ENCODE results near the gene ACOT6. TPM values are rescaled to one million over a fixed set of nuclear protein-coding genes. Genes with fewer than 3 reads are reported as not detected.
A peak's percentile ranks its signal among the peaks of the same experiment; 100 is the strongest.

ACOT6 gene
- polyA plus RNA-seq, 1 experiment: not detected

DNA sequence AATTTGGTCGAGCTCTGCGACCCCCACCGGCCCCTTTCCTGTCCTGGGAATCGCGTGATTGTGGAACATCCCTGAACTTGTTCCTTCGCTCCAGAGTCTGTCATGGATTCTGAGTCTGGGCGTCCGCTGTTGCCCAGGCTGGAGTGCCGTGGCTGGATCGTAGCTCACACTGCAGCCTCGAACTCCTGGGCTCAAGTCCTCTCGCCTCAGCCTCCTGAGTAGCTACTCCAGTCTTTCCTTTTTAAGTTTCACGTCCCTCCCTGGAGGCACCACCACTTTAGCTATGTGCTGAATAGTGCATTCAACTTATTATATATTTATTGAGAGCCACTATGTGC is 698 bp downstream of the ACOT6 start:
- DNase-seq (ENCODE audit: low read depth, low spot score): no peak
- TF ChIP-seq, protein P1, sequence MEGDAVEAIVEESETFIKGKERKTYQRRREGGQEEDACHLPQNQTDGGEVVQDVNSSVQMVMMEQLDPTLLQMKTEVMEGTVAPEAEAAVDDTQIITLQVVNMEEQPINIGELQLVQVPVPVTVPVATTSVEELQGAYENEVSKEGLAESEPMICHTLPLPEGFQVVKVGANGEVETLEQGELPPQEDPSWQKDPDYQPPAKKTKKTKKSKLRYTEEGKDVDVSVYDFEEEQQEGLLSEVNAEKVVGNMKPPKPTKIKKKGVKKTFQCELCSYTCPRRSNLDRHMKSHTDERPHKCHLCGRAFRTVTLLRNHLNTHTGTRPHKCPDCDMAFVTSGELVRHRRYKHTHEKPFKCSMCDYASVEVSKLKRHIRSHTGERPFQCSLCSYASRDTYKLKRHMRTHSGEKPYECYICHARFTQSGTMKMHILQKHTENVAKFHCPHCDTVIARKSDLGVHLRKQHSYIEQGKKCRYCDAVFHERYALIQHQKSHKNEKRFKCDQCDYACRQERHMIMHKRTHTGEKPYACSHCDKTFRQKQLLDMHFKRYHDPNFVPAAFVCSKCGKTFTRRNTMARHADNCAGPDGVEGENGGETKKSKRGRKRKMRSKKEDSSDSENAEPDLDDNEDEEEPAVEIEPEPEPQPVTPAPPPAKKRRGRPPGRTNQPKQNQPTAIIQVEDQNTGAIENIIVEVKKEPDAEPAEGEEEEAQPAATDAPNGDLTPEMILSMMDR (IDR thresholded peaks at IDR 0.05; ENCODE audit: low read depth, low read length): no peak
- POLR2A ChIA-PET: interaction anchor here (0.6 to 1.3 kb wide), 4 partner anchors 13 to 122 kb away, joined by 3 to 11 read pairs (median 4); partner anchors contain the start of genes ACOT2 and RIOX1
- H3K27ac ChIP-seq (ENCODE audit: low read depth, low read length): no peak overlapping the region
- CTCF ChIA-PET: interaction anchor here (0.6 to 2.1 kb wide), 3 partner anchors 20 to 104 kb away, joined by 3 to 8 read pairs (median 4); no protein-coding TSS in a partner anchor
- H3K27me3 ChIP-seq (ENCODE audit: control insufficient read depth, insufficient read depth, low read length): no peaks in the 10 kb centered on the region
- peak overlapping the region; percentile 66 for H3K4me3 ChIP-seq (ENCODE audit: low read depth, low read length)
- peaks cover 3% of the 10 kb centered on the region; the same call in 1 of the 2 replicates for H3K9me3 ChIP-seq (ENCODE audit: control insufficient read depth, insufficient read depth, low read length)

DNA sequence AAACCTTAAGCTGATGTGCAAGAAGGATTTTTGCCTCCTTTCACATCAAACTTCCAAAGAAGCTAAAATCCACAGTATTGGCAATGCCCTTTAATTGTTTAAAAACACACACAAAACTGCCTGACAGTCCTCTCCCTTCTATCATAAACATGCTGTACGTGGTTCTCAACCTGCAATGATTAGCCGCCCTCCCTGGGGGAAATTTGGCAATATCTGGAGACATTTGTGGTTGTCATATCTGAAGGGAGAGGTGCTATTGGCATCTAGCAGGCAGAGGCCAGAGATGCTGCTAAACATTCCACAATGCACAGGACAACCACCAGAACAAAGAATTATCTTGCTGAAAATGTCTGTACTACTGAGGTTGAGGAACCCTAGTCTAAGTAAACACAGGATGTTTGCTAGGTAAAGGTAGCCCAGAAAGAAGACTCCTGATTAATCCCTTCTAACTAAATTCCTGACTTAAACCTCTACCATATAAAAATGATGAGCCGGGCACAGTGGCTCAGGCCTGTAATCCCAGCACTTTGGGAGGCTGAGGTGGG is 1.2 kb downstream of the ACOT6 start:
- peaks cover 3% of the 10 kb centered on the region; the same call in 1 of the 2 replicates for H3K9me3 ChIP-seq (ENCODE audit: control insufficient read depth, insufficient read depth, low read length)
- ChIA-PET CTCF (interaction anchor here (1.0 to 2.1 kb wide), 3 partner anchors 19 to 104 kb away, joined by 4 to 8 read pairs (median 5); no protein-coding TSS in a partner anchor), POLR2A (interaction anchor here (1.2 to 1.3 kb wide), 3 partner anchors 13 to 123 kb away, joined by 3 to 11 read pairs (median 5); partner anchors contain the start of genes ACOT2 and RIOX1)
- no peak overlapping the region for H3K27ac ChIP-seq (ENCODE audit: low read depth, low read length)
- no peak overlapping the region for H3K4me3 ChIP-seq (ENCODE audit: low read depth, low read length)
- no peak for DNase-seq (ENCODE audit: low read depth, low spot score)
- TF ChIP-seq, protein P1 (IDR thresholded peaks at IDR 0.05; ENCODE audit: low read depth, low read length): no peak
- no peaks in the 10 kb centered on the region for H3K27me3 ChIP-seq (ENCODE audit: control insufficient read depth, insufficient read depth, low read length)

DNA sequence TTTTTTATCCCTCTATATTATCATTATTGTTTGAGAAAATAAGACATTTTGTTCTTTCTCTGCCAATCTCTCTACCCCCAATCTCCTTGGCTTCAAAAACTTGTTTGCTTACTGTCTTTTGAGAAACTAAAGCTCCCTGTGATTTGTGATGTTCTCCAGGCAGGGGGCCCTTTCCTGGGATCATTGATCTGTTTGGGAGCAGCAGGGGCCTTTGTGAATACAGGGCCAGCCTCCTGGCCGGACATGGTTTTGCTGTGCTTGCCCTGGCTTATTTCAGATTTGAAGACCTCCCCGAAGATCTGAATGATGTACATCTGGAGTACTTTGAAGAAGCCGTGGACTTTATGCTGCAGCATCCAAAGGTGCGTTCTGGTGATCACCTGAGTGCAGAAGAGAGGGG is 4.5 kb downstream of the ACOT6 start:
- Histone ChIP-seq H3K27ac (ENCODE audit: low read depth, low read length) (no peak overlapping the region), H3K4me3 (ENCODE audit: low read depth, low read length) (no peak overlapping the region), H3K9me3 (ENCODE audit: control insufficient read depth, insufficient read depth, low read length) (no peaks in the 10 kb centered on the region), H3K27me3 (ENCODE audit: control insufficient read depth, insufficient read depth, low read length) (peaks cover 6% of the 10 kb centered on the region)
- TF ChIP-seq, protein P1 (IDR thresholded peaks at IDR 0.05; ENCODE audit: low read depth, low read length): no peak
- POLR2A ChIA-PET: no interaction called here
- DNase-seq (ENCODE audit: low read depth, low spot score): no peak
- CTCF ChIA-PET: no interaction called here

DNA sequence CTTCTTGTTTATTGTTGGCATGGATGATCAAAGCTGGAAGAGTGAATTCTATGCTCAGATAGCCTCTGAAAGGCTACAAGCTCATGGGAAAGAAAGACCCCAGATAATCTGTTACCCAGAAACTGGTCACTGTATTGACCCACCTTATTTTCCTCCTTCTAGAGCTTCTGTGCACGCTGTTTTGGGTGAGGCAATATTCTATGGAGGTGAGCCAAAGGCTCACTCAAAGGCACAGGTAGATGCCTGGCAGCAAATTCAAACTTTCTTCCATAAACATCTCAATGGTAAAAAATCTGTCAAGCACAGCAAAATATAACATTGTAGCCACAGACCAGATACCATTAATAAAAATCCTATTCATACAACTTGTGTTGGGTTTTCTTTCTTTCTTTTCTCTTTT is 7.2 kb downstream of the ACOT6 start:
- POLR2A ChIA-PET: no interaction called here
- TF ChIP-seq, protein P1 (IDR thresholded peaks at IDR 0.05; ENCODE audit: low read depth, low read length): no peak
- no peak for DNase-seq (ENCODE audit: low read depth, low spot score)
- Histone ChIP-seq H3K27me3 (ENCODE audit: control insufficient read depth, insufficient read depth, low read length) (peaks cover 6% of the 10 kb centered on the region), H3K9me3 (ENCODE audit: control insufficient read depth, insufficient read depth, low read length) (no peaks in the 10 kb centered on the region), H3K27ac (ENCODE audit: low read depth, low read length) (no peak overlapping the region), H3K4me3 (ENCODE audit: low read depth, low read length) (no peak overlapping the region)
- CTCF ChIA-PET: interaction anchor here (0.9 kb wide), 1 partner anchor 109 kb away, joined by 4 read pairs; no protein-coding TSS in a partner anchor

DNA sequence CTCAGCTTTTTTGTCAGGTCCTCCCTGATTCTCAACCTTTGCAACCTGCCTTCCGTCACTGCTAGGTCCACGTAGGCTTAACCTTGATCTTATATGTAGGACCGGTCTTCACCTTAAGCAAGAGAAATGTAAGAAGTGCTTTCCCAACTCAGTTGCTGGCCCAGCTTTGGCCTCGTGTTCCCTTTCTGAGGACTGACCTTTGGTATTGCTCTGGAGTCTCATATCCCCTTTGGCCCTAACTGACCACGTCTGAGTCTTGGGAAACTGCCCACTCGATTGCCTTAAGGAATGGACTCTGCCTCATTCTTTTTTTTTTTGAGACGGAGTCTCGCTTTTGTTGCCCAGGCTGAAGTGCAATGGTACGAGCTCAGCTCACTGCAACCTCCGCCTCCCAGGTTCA is 8.0 kb downstream of the ACOT6 start:
- DNase-seq (ENCODE audit: low read depth, low spot score): no peak
- ChIA-PET POLR2A (no interaction called here), CTCF (no interaction called here)
- H3K9me3 ChIP-seq (ENCODE audit: control insufficient read depth, insufficient read depth, low read length): no peaks in the 10 kb centered on the region
- H3K27me3 ChIP-seq (ENCODE audit: control insufficient read depth, insufficient read depth, low read length): peaks cover 6% of the 10 kb centered on the region
- no peak overlapping the region for H3K4me3 ChIP-seq (ENCODE audit: low read depth, low read length)
- TF ChIP-seq, protein P1 (IDR thresholded peaks at IDR 0.05; ENCODE audit: low read depth, low read length): no peak
- H3K27ac ChIP-seq (ENCODE audit: low read depth, low read length): no peak overlapping the region
